Fibroblast of pulmonary artery (primary cell): ENCODE results near the gene KIRREL3.

Experiments used
- DNase-seq: peaks from one replicate; pipeline ENCODE4 v3.0.0-alpha.2; 2010; ENCODE audit warnings: low read depth
- H3K4me3 ChIP-seq: replicated peaks from 2 replicates; pipeline ENCODE4 v1.5.1; 2011; ENCODE audit warnings: low read depth, mild to moderate bottlenecking, control low read depth, low read length, moderate library complexity
- TF ChIP-seq, protein P1 (sequence below): IDR thresholded peaks from 2 replicates; pipeline ENCODE4 v1.5.1; 2011; ENCODE audit warnings: mild to moderate bottlenecking, control low read depth, low read length, inconsistent platforms; ENCODE audit errors: missing control alignments

KIRREL3 gene

DNA sequence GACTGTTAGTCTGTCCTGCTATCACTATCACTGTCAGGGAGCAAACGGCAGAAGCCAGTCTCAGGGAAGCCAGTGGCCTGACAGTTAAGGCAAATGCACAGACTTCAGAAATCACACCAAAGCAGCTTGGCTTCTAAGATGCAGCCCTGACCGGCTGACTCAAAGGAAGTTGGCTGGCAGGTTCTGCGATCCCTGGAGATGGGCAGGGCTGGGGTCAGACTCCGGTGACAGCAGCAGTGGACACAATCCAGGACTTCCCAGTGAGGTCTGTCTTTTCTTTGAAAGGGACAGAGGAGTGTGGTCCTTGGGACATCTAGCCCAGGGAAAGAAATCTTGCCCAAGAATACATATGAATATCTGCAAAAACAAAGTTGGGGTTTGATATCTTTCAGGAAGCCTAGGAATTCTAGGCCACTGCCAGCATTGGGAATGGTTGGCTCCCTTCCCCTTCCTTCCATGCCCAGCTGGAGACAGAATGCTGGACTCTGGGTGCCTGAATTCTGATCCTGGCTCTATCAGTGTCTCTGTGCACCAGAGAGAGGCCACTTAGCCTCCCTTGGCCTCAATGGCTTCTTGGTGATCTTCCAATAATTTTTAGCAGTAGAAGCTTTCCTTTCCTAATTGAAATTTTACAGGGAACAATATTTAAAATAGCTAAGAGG is 108.9 kb downstream of the KIRREL3 start:
- no peak overlapping the region for H3K4me3 ChIP-seq
- TF ChIP-seq, protein P1, sequence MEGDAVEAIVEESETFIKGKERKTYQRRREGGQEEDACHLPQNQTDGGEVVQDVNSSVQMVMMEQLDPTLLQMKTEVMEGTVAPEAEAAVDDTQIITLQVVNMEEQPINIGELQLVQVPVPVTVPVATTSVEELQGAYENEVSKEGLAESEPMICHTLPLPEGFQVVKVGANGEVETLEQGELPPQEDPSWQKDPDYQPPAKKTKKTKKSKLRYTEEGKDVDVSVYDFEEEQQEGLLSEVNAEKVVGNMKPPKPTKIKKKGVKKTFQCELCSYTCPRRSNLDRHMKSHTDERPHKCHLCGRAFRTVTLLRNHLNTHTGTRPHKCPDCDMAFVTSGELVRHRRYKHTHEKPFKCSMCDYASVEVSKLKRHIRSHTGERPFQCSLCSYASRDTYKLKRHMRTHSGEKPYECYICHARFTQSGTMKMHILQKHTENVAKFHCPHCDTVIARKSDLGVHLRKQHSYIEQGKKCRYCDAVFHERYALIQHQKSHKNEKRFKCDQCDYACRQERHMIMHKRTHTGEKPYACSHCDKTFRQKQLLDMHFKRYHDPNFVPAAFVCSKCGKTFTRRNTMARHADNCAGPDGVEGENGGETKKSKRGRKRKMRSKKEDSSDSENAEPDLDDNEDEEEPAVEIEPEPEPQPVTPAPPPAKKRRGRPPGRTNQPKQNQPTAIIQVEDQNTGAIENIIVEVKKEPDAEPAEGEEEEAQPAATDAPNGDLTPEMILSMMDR: no peak
- no peak for DNase-seq

DNA sequence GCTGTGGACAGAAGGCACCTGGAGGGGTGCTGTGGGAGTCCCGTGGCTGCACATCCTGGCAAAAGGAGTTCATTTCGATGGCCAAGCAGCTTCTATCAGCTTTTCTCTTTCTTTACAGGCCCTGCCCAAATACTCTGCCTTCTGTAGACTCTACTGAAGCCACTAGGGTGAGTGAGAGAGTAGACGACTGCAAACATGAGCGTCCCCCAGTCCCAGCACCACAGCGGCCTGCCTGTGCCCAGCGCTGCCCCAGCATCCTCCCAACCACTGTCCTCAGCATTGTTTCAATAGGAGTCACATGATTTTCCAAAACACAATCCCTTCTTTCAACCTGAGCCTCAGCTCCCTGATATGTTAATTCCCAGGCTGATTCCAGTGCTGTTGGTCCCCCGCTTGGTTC is 110.0 kb downstream of the KIRREL3 start:
- DNase-seq: no peak
- TF ChIP-seq, protein P1: no peak
- no peak overlapping the region for H3K4me3 ChIP-seq

DNA sequence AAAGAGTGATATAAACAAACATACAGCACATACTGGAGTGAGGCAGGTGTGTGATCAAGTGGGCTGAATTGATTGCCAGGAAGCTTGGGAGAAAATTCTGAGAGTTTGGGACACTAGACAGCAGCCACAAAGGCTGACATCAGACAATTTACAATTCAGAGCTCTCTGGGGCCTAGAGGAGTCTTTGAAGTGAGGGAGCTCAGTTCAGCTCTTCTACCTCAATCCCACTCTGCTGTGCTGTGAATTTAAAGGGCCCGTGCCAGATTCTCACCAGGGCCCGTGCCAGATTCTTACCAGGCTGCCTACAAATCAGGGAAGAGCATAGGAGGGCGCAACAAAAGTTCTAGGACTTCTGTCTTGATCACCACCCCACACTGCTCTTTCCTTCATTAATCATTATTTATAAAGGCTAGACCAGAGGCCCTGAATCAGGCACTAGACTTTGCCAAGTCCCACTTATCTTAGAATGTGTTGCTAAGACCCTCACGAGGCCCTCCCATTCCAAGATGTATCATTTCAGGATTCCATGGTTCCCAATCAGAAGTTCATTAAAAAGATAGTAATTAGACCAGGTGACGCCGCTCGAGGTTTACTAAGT is 112.4 kb downstream of the KIRREL3 start:
- TF ChIP-seq, protein P1: no peak
- DNase-seq: no peak
- no peak overlapping the region for H3K4me3 ChIP-seq

DNA sequence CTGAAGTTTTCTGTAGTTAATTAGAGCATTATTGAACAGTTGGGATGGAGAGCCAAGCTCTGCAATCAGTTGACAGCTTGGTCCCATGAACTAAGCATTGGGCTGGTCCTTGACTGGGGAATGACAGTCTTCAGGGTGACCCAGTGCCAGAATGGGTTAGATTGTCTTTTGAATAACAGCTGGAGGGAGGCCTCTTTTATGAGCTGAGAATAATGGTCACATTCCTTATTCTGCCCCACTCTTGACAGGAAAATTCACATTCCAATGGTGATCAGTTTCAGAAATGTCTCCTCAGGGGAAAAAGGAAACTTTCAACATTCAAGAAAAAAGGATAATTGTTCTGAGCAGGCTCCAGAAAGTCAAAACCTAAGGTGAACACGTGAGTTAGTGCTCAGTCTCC is 113.9 kb downstream of the KIRREL3 start:
- TF ChIP-seq, protein P1: no peak
- H3K4me3 ChIP-seq: no peak overlapping the region
- DNase-seq: no peak

DNA sequence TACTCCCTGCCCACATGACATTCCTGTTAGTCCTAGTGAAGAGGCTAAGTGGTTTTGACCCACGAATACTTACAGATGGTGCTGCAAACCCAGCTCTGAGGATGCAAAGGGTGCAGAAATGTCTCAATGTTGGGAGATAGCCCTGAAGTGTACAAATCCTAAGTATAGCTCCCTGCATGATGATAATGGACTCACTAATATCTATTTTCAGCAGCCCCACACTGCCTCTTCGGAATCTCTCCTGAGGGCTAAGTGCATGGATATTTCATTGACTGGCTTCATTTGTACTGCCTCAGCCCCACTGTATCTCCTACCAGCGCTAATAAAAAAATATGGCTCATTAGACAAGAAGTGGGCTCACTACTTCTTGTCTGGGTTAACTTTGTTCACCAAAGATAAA is 114.5 kb downstream of the KIRREL3 start:
- DNase-seq: no peak
- H3K4me3 ChIP-seq: no peak overlapping the region
- TF ChIP-seq, protein P1: no peak

DNA sequence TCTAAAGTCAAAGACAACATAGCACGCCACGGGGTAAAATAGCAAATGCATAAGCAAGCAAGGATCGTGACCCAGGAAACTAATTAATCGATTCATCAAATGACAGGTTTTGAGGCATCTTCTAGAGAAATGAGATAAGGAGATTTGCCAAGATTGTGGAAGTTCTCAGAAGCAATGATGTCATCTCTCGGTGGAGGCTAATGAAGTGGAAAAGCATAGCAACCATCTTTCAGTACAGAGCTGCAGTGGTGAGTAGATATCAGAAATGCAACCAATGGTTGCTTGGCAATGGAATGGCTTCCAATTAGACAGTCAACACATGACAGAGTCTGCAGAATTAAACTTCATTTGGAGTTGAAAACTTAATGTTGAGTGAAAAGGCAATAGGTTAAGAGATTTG is 116.0 kb downstream of the KIRREL3 start:
- H3K4me3 ChIP-seq: no peak overlapping the region
- no peak for DNase-seq
- TF ChIP-seq, protein P1: no peak

DNA sequence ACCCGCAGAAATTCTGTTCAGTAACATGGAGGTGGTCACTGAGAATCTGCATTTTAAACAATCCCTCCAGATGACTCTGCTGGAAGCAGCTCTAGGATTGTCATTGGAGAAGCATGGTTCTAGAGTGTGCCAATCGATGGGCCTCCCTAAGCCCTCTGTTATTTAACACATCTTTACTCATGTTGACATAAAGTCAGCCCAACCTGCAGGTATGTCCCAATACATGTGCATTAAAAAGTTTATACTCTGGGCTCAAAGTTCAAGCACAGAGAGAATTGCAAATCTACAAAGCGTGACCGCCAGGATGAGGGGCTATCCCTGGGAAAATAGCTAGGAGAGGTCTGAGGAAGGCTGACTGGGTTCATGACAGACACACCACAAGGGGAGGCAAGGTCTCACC is 116.4 kb downstream of the KIRREL3 start:
- no peak overlapping the region for H3K4me3 ChIP-seq
- DNase-seq: no peak
- TF ChIP-seq, protein P1: no peak
